Measurements from ENCODE around the gene FRMPD3.

DNA sequence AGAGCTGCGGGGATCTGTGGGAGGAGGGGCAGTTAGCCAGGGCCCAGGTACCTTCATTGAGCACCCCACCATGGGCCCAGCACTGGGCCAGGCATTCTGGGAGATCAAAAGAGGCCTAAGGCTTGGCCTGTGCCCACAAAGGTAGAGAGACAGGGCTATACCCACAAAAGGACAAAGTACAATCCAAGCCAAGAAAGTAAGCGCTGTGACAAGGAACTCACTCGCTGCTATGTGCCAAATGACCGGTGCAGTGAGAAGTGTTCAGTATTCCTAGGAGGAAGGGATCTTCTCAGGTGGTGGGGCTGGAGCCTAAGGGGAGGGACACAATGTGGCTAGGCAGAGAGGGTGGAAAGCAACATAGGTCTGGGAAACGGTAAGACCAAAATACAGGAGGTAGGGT is 8.8 kb upstream of the FRMPD3 start:
- TF ChIP-seq, protein P1, sequence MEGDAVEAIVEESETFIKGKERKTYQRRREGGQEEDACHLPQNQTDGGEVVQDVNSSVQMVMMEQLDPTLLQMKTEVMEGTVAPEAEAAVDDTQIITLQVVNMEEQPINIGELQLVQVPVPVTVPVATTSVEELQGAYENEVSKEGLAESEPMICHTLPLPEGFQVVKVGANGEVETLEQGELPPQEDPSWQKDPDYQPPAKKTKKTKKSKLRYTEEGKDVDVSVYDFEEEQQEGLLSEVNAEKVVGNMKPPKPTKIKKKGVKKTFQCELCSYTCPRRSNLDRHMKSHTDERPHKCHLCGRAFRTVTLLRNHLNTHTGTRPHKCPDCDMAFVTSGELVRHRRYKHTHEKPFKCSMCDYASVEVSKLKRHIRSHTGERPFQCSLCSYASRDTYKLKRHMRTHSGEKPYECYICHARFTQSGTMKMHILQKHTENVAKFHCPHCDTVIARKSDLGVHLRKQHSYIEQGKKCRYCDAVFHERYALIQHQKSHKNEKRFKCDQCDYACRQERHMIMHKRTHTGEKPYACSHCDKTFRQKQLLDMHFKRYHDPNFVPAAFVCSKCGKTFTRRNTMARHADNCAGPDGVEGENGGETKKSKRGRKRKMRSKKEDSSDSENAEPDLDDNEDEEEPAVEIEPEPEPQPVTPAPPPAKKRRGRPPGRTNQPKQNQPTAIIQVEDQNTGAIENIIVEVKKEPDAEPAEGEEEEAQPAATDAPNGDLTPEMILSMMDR (IDR thresholded peaks at IDR 0.05) = no peak
- TF ChIP-seq EP300 (IDR thresholded peaks at IDR 0.05) = no peak
- TF ChIP-seq POLR2A (IDR thresholded peaks at IDR 0.05) = no peak
